Memory B cell (primary cell): ENCODE results near the gene ABCC1.
A peak's percentile ranks its signal among the peaks of the same experiment; 100 is the strongest.
"Not testable (repeated sequence)": the region's sequence is repeated elsewhere in the genome, so short reads cannot be mapped to it uniquely, and the experiment has no call there.

Experiments used
- ATAC-seq: fragments of 150-1000 bp; cut with Tn5 transposase; 2 replicates; pipeline ENCODE4 v1.10.0; 2021; ENCODE audit warnings: low read depth, mild to moderate bottlenecking, moderate library complexity
- DNase-seq, 2 donors: peaks; one replicate each; pipeline ENCODE4 v3.0.0; 2022; ENCODE audit warnings: low spot score in 2 of 2
- H3K27ac Mint-ChIP-seq: one replicate; pipeline ENCODE4 v1.8.0; 2022; ENCODE audit warnings: mild to moderate bottlenecking, moderate library complexity, mixed read lengths
- H3K27me3 Mint-ChIP-seq: one replicate; pipeline ENCODE4 v1.8.0; 2022; ENCODE audit warnings: mixed read lengths
- H3K36me3 Mint-ChIP-seq: one replicate; pipeline ENCODE4 v1.8.0; 2022; ENCODE audit warnings: mild to moderate bottlenecking, mixed read lengths
- H3K4me1 Mint-ChIP-seq: one replicate; pipeline ENCODE4 v1.8.0; 2022; ENCODE audit warnings: mixed read lengths
- H3K4me3 Mint-ChIP-seq: one replicate; pipeline ENCODE4 v1.8.0; 2022; ENCODE audit warnings: mild to moderate bottlenecking, moderate library complexity, mixed read lengths
- H3K9me3 Mint-ChIP-seq: one replicate; pipeline ENCODE4 v1.8.0; 2022; ENCODE audit warnings: mixed read lengths

ABCC1 gene

DNA sequence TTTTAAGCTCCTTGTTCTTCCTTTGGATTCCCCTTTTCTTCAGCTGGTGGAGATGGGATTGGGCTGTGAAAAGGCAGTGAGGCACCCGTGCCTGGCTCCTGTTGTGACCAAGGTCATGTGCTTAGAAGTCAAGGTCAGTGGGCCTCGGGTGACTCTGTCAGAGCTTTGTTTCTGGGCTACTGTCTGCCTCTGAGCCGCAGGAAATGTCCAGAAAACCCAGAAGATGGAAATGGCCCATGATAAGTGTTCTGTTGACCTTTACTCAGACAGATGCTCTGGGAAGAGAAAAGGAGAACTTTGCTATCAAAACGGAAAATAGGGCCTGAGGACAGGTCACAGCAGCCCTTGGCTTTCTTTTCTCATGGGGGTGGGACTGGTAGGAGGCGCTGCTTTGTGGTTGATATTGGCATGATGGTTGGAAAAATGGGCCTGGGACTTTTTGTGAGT is 2.9 kb downstream of the ABCC1 start:
- H3K27me3 Mint-ChIP-seq = no peaks in the 10 kb centered on the region
- no peak for ATAC-seq

DNA sequence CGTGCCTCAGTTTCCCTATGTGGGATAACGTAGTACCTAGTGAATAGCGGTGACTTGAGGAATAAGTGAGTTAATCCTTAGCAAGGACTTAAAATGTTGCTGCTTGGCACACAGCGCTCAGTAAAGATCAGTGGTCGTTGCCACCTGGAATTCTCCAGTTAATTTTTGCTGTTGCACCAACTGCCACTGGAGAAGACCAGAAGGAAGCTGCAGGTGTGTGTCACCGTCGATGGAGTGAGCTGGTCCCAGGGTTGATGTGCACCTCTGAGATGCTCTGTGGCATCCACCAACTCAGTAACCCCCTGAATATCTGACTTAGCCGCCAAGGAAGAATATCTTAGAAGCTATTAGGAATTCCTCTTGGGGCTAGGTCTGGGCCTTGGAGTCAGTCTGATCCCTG is 4.1 kb downstream of the ABCC1 start:
- Mint-ChIP-seq H3K27me3 (no peaks in the 10 kb centered on the region), H3K27ac (peak overlapping the region; percentile 45), H3K36me3 (peaks cover 6% of the 10 kb centered on the region), H3K4me3 (no peak overlapping the region), H3K9me3 (peaks cover 2% of the 10 kb centered on the region), H3K4me1 (peaks cover 47% of the 10 kb centered on the region)
- ATAC-seq (no peak), DNase-seq (no peak)

More for the DNA sequence above, 2.9 kb downstream of the ABCC1 start:
- no peak overlapping the region for H3K4me3 Mint-ChIP-seq
- peaks cover 6% of the 10 kb centered on the region for H3K36me3 Mint-ChIP-seq
- DNase-seq = no peak
- H3K27ac Mint-ChIP-seq = peak overlapping the region; percentile 93
- peaks cover 2% of the 10 kb centered on the region for H3K9me3 Mint-ChIP-seq
- peaks cover 44% of the 10 kb centered on the region for H3K4me1 Mint-ChIP-seq

DNA sequence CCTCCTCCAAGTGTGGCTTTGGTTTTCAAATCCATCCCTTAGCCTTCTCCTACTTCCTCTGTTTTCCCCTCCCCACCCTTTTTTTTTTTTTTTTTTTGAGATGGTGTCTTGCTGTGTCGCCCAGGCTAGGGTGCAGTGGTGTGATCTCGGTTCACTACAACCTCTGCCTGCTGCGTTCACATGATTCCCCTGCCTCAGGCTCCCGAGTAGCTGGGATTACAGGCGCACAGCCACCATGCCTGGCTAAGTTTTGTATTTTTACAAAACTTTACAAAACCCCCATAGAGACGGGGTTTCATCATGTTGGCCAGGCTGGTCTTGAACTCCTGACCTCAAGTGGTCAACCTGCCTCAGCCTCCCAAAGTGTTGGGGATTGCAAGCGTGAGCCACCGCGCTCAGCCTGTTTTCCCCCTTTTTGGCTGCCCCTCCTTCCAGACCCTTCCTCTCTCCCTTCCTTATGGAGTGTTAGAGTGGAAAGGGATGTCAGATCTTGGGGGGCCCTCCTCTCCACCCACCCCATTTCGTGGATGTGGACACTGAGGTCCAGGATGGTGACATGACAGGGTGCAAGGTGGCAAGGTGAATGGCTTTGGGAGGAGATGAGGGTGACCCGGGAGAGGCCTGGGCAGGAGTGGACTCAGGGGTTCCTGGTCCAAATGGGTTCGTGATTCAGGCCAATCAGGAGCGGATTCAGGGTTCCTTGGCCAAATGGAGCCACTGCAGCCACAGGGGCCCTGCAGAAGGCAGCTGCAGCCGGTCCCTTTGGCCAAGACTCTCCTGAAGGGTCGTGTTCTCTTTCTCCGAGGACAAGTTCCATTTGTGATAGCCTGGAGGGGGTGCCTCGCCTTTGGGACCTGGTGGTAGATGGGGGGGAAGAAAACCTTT is 4.8 kb downstream of the ABCC1 start:
- peak overlapping the region; percentile 75 for H3K27ac Mint-ChIP-seq
- peaks cover 6% of the 10 kb centered on the region for H3K36me3 Mint-ChIP-seq

GRCh38 chr16:15954814-15955151 is 5.4 kb downstream of the ABCC1 start:
- peaks cover 49% of the 10 kb centered on the region for H3K4me1 Mint-ChIP-seq
- peak overlapping the region; percentile 75 for H3K27ac Mint-ChIP-seq
- H3K36me3 Mint-ChIP-seq = peaks cover 6% of the 10 kb centered on the region
- no peak for ATAC-seq
- DNase-seq = no peak
- H3K9me3 Mint-ChIP-seq = peaks cover 2% of the 10 kb centered on the region
- no peak overlapping the region for H3K4me3 Mint-ChIP-seq
- H3K27me3 Mint-ChIP-seq = no peaks in the 10 kb centered on the region

More for the DNA sequence above, 4.8 kb downstream of the ABCC1 start:
- no peak for DNase-seq
- no peak for ATAC-seq
- peaks cover 47% of the 10 kb centered on the region for H3K4me1 Mint-ChIP-seq
- no peak overlapping the region for H3K4me3 Mint-ChIP-seq
- H3K27me3 Mint-ChIP-seq = no peaks in the 10 kb centered on the region
- H3K9me3 Mint-ChIP-seq = peaks cover 2% of the 10 kb centered on the region

DNA sequence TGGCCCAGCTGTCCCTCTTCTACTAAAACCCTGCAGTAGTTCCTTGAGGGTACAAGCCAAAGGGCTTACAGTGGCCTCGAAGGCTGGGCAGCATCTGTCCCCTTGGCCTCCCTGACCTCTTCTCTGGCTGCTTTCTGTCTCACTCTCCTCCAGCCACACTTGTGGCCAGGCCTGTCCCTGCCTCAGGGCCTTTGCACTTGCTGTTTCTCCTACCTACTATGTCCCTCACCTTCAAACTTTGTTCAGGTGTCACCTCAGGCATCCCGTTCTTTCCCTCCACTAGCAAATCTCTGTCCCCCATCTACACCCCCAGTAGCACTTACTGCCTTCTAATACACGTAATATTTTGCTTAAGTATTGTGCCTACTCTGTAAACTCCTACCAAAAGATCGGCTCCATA is 6.0 kb downstream of the ABCC1 start:
- no peak for DNase-seq
- H3K36me3 Mint-ChIP-seq = peaks cover 6% of the 10 kb centered on the region
- peaks cover 52% of the 10 kb centered on the region for H3K4me1 Mint-ChIP-seq
- no peak for ATAC-seq
- H3K4me3 Mint-ChIP-seq = no peak overlapping the region
- H3K9me3 Mint-ChIP-seq = peaks cover 2% of the 10 kb centered on the region
- no peaks in the 10 kb centered on the region for H3K27me3 Mint-ChIP-seq
- H3K27ac Mint-ChIP-seq = peak overlapping the region; percentile 96

DNA sequence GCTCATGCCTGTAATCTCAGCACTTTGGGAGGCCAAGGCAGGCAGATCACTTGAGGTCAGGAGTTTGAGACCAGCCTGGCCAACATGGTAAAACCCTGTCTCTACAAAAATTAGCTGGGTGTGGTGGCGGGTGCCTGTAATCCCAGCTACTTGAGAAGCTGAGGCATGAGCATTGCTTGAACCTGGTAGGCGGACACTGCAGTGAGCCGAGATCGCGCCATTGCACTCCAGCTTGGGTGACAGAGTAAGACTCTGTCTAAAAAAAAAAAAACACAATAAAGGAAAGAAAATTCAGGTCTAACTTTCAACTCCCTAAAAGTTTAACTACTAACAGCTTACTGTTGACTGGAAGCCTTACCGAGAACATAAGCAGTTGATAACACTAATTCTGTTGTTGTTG is 6.7 kb downstream of the ABCC1 start:
- not testable (repeated sequence) for ATAC-seq, DNase-seq, H3K27me3 Mint-ChIP-seq, H3K36me3 Mint-ChIP-seq, H3K9me3 Mint-ChIP-seq, H3K4me3 Mint-ChIP-seq
- Mint-ChIP-seq H3K27ac (peak overlapping the region; percentile 96), H3K4me1 (peaks cover 49% of the 10 kb centered on the region)

- no peak for DNase-seq
- Mint-ChIP-seq H3K27me3 (no peaks in the 10 kb centered on the region), H3K9me3 (peaks cover 10% of the 10 kb centered on the region), H3K4me1 (peaks cover 48% of the 10 kb centered on the region), H3K36me3 (peaks cover 16% of the 10 kb centered on the region), H3K4me3 (no peak overlapping the region), H3K27ac (peak overlapping the region; percentile 96)
- no peak for ATAC-seq
Measured at GRCh38 chr16:15958703-15959348, 9.4 kb downstream of the ABCC1 start.

GRCh38 chr16:15960124-15960971 is 10.9 kb downstream of the ABCC1 start:
- DNase-seq (no peak), ATAC-seq (no peak)
- peak overlapping the region; percentile 96 for H3K27ac Mint-ChIP-seq
- peaks cover 11% of the 10 kb centered on the region for H3K9me3 Mint-ChIP-seq
- peaks cover 16% of the 10 kb centered on the region for H3K36me3 Mint-ChIP-seq
- H3K27me3 Mint-ChIP-seq = no peaks in the 10 kb centered on the region
- peak overlapping the region; percentile 13 for H3K4me3 Mint-ChIP-seq
- H3K4me1 Mint-ChIP-seq = peaks cover 40% of the 10 kb centered on the region

DNA sequence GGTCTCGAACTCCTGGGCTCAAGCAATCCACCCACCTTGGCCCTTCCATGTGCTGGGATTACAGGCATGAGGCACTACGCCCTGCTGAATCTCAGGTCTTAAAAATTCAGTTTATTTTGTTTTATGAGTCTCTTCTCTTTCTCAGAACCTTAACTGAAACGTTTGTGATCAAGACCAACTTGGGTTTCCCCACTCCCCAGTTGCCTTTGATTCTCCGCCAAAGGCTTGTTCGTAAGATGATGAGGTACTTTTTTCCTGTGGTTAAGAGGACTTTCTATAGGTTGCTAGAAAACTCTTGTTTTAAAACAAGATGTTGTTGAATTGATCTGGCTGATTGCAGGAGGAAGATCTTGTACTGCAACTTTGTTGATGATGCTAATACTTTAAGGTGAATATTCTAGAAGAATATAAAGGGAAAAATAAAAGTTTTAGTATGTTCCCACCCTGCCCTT is 11.7 kb downstream of the ABCC1 start:
- peaks cover 13% of the 10 kb centered on the region for H3K36me3 Mint-ChIP-seq
- peak overlapping the region; percentile 96 for H3K27ac Mint-ChIP-seq
- ATAC-seq = peak; percentile 88
- peak; percentile 24 to 57 for DNase-seq
- no peaks in the 10 kb centered on the region for H3K27me3 Mint-ChIP-seq
- H3K4me1 Mint-ChIP-seq = peaks cover 36% of the 10 kb centered on the region
- peak overlapping the region; percentile 69 for H3K4me3 Mint-ChIP-seq
- H3K9me3 Mint-ChIP-seq = peaks cover 9% of the 10 kb centered on the region

GRCh38 chr16:15961571-15962090 is 12.2 kb downstream of the ABCC1 start:
- Mint-ChIP-seq H3K4me1 (peaks cover 32% of the 10 kb centered on the region), H3K27me3 (no peaks in the 10 kb centered on the region), H3K9me3 (peaks cover 9% of the 10 kb centered on the region), H3K27ac (peak overlapping the region; percentile 96), H3K4me3 (peak overlapping the region; percentile 69), H3K36me3 (peaks cover 13% of the 10 kb centered on the region)
- DNase-seq (no peak), ATAC-seq (peak; percentile 54)

DNA sequence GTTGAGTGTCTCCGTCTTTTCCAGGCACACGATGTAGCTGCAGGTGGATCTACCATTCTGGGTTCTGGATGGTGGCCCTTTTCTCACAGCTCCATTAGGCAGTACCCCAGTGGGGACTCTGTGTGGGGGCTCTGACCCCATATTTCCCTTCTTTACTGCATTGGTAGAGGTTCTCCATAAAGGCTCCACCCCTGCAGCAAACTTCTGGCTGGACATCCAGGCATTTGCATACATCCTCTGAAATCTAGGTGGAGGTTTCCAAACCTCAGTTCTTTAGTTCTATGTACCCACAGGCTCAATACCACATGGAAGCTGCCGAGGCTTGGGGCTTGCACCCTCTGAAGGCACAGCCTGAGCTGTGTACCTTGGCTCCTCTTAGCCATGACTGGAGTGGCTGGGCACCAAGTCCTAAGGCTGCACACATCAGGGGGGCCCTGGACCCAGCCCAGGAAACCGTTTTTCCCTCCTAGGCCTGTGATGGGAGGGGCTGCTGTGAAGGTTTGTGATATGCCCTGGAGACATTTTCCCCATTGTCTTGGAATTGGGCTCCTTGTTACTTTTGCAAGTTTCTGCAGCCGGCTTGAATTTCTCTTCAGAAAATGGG is 14.0 kb downstream of the ABCC1 start:
- peaks cover 36% of the 10 kb centered on the region for H3K4me1 Mint-ChIP-seq

GRCh38 chr16:15966420-15966819 is 17.0 kb downstream of the ABCC1 start:
- peaks cover 29% of the 10 kb centered on the region for H3K36me3 Mint-ChIP-seq
- no peak for DNase-seq
- H3K4me3 Mint-ChIP-seq = no peak overlapping the region
- peaks cover 11% of the 10 kb centered on the region for H3K9me3 Mint-ChIP-seq
- H3K27ac Mint-ChIP-seq = no peak overlapping the region
- peaks cover 24% of the 10 kb centered on the region for H3K4me1 Mint-ChIP-seq
- ATAC-seq = no peak
- no peaks in the 10 kb centered on the region for H3K27me3 Mint-ChIP-seq

More for the DNA sequence above, 14.0 kb downstream of the ABCC1 start:
- Mint-ChIP-seq H3K36me3 (peaks cover 15% of the 10 kb centered on the region), H3K27me3 (no peaks in the 10 kb centered on the region), H3K9me3 (peaks cover 9% of the 10 kb centered on the region), H3K27ac (peak overlapping the region; percentile 96), H3K4me3 (no peak overlapping the region)
- DNase-seq (no peak), ATAC-seq (no peak)

DNA sequence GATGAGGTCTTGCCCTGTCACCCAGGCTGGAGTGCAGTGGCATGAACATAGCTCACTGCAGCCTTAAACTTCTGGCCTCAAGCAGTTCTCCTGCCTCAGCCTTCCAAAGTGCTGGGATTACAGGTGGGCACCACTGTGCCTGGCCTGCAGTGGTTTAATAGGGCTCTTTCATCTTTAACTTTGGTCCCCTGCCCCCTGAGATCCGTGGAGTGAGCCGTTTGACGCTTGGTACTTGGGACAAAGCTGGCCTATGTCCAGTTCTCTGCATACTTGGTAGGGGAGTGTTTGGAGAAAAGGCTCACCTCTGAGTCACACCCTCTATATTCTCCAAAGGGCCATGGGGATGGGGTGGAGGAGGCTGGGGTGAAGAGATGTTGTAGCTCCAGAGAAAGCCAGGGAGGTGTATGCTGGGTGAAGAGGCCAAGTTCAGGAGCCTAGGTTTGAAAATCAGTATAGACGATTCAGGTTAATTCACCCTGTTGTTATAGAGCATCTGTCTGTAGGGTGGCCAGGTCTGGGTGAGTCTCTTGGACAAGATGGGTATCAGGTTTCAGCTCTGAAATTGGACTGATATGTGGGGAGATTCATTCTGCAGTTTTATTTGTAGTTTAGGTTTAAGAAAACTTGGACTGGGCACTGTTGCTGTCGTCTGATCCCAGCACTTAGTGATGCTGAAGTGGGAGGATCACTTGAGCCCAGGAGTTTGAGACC is 17.6 kb downstream of the ABCC1 start:
- ATAC-seq (no peak), DNase-seq (no peak)
- Mint-ChIP-seq H3K27me3 (no peaks in the 10 kb centered on the region), H3K27ac (no peak overlapping the region), H3K4me3 (no peak overlapping the region), H3K36me3 (peaks cover 33% of the 10 kb centered on the region), H3K4me1 (peaks cover 19% of the 10 kb centered on the region), H3K9me3 (peaks cover 14% of the 10 kb centered on the region)
